Stomach (tissue), 9 donors: ENCODE measurements around the gene RTN4. TPM values are rescaled to one million over a fixed set of nuclear protein-coding genes. Genes with fewer than 3 reads are reported as not detected.

Experiments used
- DNase-seq, 2 donors: peaks; one replicate each; pipeline versions ENCODE4 v3.0.0 to v3.0.0-alpha.2; 2013 to 2019
- H3K27ac ChIP-seq, 5 donors: fragments of 200-600 bp in 4 of 5; sonication (generic) in 4 of 5; one replicate each; pipeline ENCODE4 v1.5.1; 2013 to 2019; ENCODE audit warnings: mild to moderate bottlenecking in 1 of 5, moderate library complexity in 1 of 5
- H3K27me3 ChIP-seq, 3 donors: fragments of 200-600 bp; sonication (generic); one replicate each; pipeline ENCODE4 v1.5.1; 2017 to 2019; ENCODE audit warnings: mixed run types in 1 of 3
- H3K36me3 ChIP-seq, 4 donors: fragments of 200-600 bp; sonication (generic); 1 replicate in 3 of 4; 2 replicates in 1 of 4; pipeline ENCODE4 v1.5.1; 2016 to 2019
- H3K4me1 ChIP-seq, 4 donors: fragments of 200-600 bp; sonication (generic); one replicate each; pipeline ENCODE4 v1.5.1; 2016 to 2019
- H3K4me3 ChIP-seq, 4 donors: fragments of 200-600 bp; sonication (generic) in 3 of 4; one replicate each; pipeline ENCODE4 v1.5.1; 2016 to 2019; ENCODE audit warnings: mild to moderate bottlenecking in 1 of 4
- H3K9me3 ChIP-seq, 4 donors: fragments of 200-600 bp; sonication (generic); one replicate each; pipeline ENCODE4 v1.5.1; 2016 to 2019
- EP300 ChIP-seq: sonication (generic); formaldehyde crosslinking; IDR thresholded peaks from one replicate; pipeline ENCODE4 v1.6.1; 2017; ENCODE audit warnings: antibody characterized with exemption
- POLR2A ChIP-seq, 4 donors: fragments of 450-650 bp; IDR thresholded peaks; one replicate each; pipeline ENCODE4 v1.6.1; 2016; ENCODE audit warnings: antibody characterized with exemption in 4 of 4, control low read depth in 2 of 4, mild to moderate bottlenecking in 1 of 4, moderate library complexity in 1 of 4
- POLR2AphosphoS5 ChIP-seq, 3 donors: sonication (generic); formaldehyde crosslinking; IDR thresholded peaks; one replicate each; pipeline ENCODE4 v1.6.1; 2016; ENCODE audit warnings: antibody characterized with exemption in 3 of 3
- WGBS, 5 donors: extraction: QIAGEN DNeasy Blood & Tissue Kit in 3 of 5; methylation state at CpG; one replicate each; pipeline versions ENCODE4 v1.1.5 to v1.1.7; 2013 to 2018; 5-methylcytosine and 5-hydroxymethylcytosine counted together
- intact Hi-C: fragments of 100-400 bp; cut with DNase I; formaldehyde crosslinking; loops from one replicate; pipeline ENCODE4 v1.15.1; 2023; ENCODE audit warnings: low total_unique reads
- polyA plus RNA-seq, 3 donors: library from polyadenylated mRNA; stranded (reverse); fragments of 200-250 nt; gene quantifications; one replicate each; pipeline ENCODE4 v1.2.3, GENCODE V29; 2013
- total RNA-seq, 5 donors: library from RNA; depleted of rRNA; stranded (reverse); fragments of >200 nt; gene quantifications; one replicate each; pipeline versions ENCODE4 v1.1.0 to v1.2.3, GENCODE V29; 2014 to 2016
- TF ChIP-seq, protein P1 (sequence below), 7 experiments: fragments of 450-650 bp in 4 of 7; fragments of 200-600 bp in 3 of 7; sonication (generic) in 3 of 7; IDR thresholded peaks; one replicate each; pipeline ENCODE4 v1.5.1; 2016 to 2019; ENCODE audit warnings: antibody characterized with exemption in 7 of 7, control low read depth in 2 of 7, mild to moderate bottlenecking in 1 of 7
- donor health status: healthy with polysubstance abuse.
- donor health status: Bipolar disorder and iron deficiency.
- donor health status: healthy.

RTN4 gene
- total and polyA plus RNA-seq, 8 donors = 40.8 to 463 (median 126) TPM

- intact Hi-C loops = no loop called here
- Histone ChIP-seq H3K4me3 (no peak overlapping the region), H3K27ac (peak overlapping the region in 3 of 5 donors; percentile 3 to 85 (median 81)), H3K4me1 (peaks cover 40 to 100% (median 70%) of the 10 kb centered on the region in 4 donors), H3K36me3 (peaks cover 0 to 2% (median 0%) of the 10 kb centered on the region in 4 donors), H3K27me3 (no peaks in the 10 kb centered on the region), H3K9me3 (no peaks in the 10 kb centered on the region)
- DNase-seq = no peak
- TF ChIP-seq, protein P1, sequence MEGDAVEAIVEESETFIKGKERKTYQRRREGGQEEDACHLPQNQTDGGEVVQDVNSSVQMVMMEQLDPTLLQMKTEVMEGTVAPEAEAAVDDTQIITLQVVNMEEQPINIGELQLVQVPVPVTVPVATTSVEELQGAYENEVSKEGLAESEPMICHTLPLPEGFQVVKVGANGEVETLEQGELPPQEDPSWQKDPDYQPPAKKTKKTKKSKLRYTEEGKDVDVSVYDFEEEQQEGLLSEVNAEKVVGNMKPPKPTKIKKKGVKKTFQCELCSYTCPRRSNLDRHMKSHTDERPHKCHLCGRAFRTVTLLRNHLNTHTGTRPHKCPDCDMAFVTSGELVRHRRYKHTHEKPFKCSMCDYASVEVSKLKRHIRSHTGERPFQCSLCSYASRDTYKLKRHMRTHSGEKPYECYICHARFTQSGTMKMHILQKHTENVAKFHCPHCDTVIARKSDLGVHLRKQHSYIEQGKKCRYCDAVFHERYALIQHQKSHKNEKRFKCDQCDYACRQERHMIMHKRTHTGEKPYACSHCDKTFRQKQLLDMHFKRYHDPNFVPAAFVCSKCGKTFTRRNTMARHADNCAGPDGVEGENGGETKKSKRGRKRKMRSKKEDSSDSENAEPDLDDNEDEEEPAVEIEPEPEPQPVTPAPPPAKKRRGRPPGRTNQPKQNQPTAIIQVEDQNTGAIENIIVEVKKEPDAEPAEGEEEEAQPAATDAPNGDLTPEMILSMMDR (IDR thresholded peaks at IDR 0.05) = peak in 2 of 7 experiments; percentile 16 to 33
- TF ChIP-seq EP300 = no peak
- 25 to 36% (median 33%) methylated on average over 1 of the region's 1 CpG for WGBS, 5 donors
These were observed 36.3 kb downstream of the RTN4 start for GRCh38 chr2:55013936-55014335.

DNA sequence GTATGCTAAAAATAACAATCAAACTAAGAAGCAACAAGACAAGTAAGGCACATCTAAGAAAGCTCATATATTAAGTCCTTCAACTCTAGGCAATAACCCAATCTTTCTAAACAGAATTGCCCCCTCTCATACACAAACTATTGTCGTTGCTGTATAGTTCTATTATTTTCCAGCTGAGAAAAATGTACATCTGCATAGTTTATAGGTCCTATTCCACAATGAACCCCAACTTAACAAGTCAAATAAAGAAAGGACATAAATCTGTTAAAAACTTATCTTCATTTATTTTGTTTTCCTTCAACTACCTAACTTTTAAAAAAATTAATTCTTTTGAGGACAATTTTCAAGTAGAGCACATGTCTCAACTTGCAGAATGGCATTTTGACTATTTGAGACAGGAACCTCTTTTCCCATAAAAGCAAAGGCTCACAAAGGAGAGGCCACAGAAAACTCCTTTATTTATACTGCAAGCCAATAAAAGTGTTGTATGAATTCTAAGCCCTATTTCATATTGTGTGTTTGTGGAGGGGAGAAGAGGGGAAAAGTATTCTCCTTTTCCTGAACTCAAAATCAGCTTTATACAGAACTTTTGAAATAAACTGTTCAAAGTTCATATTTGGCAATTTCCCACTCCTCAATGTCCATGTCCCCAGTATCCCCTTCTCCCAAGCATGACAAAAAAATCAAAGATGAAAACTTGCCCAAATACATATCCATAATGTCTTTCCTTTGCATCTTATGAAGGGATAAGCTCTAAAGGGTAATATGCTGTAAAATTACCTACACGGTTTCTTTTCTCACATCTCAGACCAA is 37.4 kb downstream of the RTN4 start:
- no peak for TF ChIP-seq POLR2A (IDR thresholded peaks at IDR 0.05)
- no peak for TF ChIP-seq EP300
- TF ChIP-seq POLR2AphosphoS5 (IDR thresholded peaks at IDR 0.05) = no peak
- TF ChIP-seq, protein P1 (IDR thresholded peaks at IDR 0.05) = no peak
- Histone ChIP-seq H3K4me1 (peaks cover 48 to 100% (median 71%) of the 10 kb centered on the region in 4 donors), H3K4me3 (no peak overlapping the region), H3K9me3 (no peaks in the 10 kb centered on the region), H3K36me3 (no peaks in the 10 kb centered on the region), H3K27me3 (no peaks in the 10 kb centered on the region), H3K27ac (peak overlapping the region in 4 of 5 donors; percentile 69 to 85 (median 78))
- intact Hi-C loops = no loop called here
- 35 to 40% (median 36%) methylated on average over 2 of the region's 2 CpGs for WGBS, 5 donors
- DNase-seq = no peak

DNA sequence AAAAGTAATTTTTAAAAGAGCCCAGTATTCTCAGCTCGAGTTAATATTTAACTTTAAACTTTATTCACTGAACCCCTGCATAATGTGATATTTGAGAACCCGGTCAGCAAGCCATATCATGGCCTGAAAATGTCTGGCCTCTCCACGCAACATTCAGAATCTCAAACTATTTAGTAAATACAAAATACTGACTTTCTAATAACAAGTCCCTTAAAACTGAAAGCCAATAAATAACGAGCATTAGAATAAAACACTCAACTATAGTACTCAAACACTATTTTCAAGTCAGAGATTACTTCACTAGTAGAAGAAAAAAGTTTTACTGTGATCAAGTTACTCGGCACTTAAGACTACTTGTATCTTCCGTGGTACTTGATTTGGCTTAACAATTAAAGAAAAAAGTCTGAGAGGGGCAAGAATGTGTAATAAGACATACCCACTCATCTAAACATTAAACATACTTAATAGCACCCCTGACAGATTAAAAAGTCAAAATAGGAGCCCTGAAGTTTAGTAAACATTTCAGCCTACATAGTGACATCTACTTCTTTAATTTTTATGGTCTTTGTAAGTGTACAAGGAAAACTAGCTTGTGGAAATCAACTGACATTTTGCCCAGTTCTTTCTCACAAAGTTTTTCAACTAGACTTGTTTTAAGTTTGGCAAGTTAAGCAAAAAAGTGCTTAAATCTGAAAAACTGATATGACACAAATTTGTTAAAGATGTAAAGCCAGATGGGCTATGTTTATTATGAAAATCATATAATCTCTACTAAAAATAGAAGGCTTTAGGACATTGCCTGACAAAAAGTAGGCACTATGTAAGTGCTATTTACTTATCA is 38.2 kb downstream of the RTN4 start:
- H3K27me3 ChIP-seq = no peaks in the 10 kb centered on the region
- intact Hi-C loops = no loop called here
- no peak for TF ChIP-seq POLR2A (IDR thresholded peaks at IDR 0.05)
- TF ChIP-seq, protein P1 (IDR thresholded peaks at IDR 0.05) = no peak
- no peak for TF ChIP-seq EP300
- no peak for TF ChIP-seq POLR2AphosphoS5 (IDR thresholded peaks at IDR 0.05)
- no peaks in the 10 kb centered on the region for H3K36me3 ChIP-seq
- whole genome bisulfite sequencing, 5 donors = 12 to 21% (median 17%) methylated on average over 6 of the region's 6 CpGs
- H3K9me3 ChIP-seq = no peaks in the 10 kb centered on the region
- peak in 1 of 2 donors; percentile 55 for DNase-seq
- H3K4me1 ChIP-seq = peaks cover 53 to 100% (median 75%) of the 10 kb centered on the region in 4 donors
- peak overlapping the region in 4 of 5 donors; percentile 69 to 85 (median 78) for H3K27ac ChIP-seq
- no peak overlapping the region for H3K4me3 ChIP-seq

GRCh38 chr2:55010915-55011314 is 39.3 kb downstream of the RTN4 start:
- TF ChIP-seq EP300 (no peak), POLR2A (IDR thresholded peaks at IDR 0.05) (no peak), POLR2AphosphoS5 (IDR thresholded peaks at IDR 0.05) (no peak)
- TF ChIP-seq, protein P1 (IDR thresholded peaks at IDR 0.05) = no peak
- Histone ChIP-seq H3K36me3 (no peaks in the 10 kb centered on the region), H3K27me3 (no peaks in the 10 kb centered on the region), H3K27ac (peak overlapping the region; percentile 41 to 85 (median 74)), H3K4me1 (peaks cover 63 to 100% (median 83%) of the 10 kb centered on the region in 4 donors), H3K4me3 (no peak overlapping the region), H3K9me3 (no peaks in the 10 kb centered on the region)
- DNase-seq = peak in 1 of 2 donors; percentile 49
- WGBS, 5 donors = 63 to 94% (median 89%) methylated on average over 2 of the region's 2 CpGs
- intact Hi-C loops = no loop called here
